Measurements from ENCODE around the gene PCSK5. TPM values are rescaled to one million over a fixed set of nuclear protein-coding genes. Genes with fewer than 3 reads are reported as not detected.

Gene PCSK5
- total and polyA plus RNA-seq, 2 of the 8 experiments (the other 6 are each of a cell fraction or from before 2014, with no cell fraction given) = 5.5 to 10.7 TPM

- Histone ChIP-seq H2BK5ac (ENCODE audit: low read depth, low read length) (no peak overlapping the region), H3K23ac (ENCODE audit: insufficient read length) (no peak overlapping the region), H3K4me1 (replicated peaks in 1 of 4; ENCODE audit: control insufficient read depth in 3 of 4, insufficient read depth in 4 of 4, low read length in 3 of 4) (no peaks in the 10 kb centered on the region), H3K56ac (replicated peaks; ENCODE audit: insufficient read length, low read depth, low read length) (no peak overlapping the region), H3K14ac (ENCODE audit: insufficient read length) (no peak overlapping the region), H3K79me1 (ENCODE audit: low read depth, low read length) (no peaks in the 10 kb centered on the region), H3K36me3 (ENCODE audit: control insufficient read depth in 2 of 4, insufficient read depth in 4 of 4, low read length in 3 of 4) (no peaks in the 10 kb centered on the region), H2BK120ac (replicated peaks; ENCODE audit: low read depth, low read length) (no peak overlapping the region), H3K9ac (replicated peaks in 1 of 4; ENCODE audit: extremely low read depth in 1 of 4, low read depth in 3 of 4, low read length in 3 of 4) (no peak overlapping the region), H2BK12ac (ENCODE audit: low read depth, low read length) (no peak overlapping the region), H4K91ac (replicated peaks; ENCODE audit: insufficient read length, low read length) (no peak overlapping the region), H3K4ac (replicated peaks; ENCODE audit: insufficient read length, low read depth, low read length) (no peak overlapping the region), H3K79me2 (ENCODE audit: control insufficient read depth in 1 of 2, insufficient read depth in 2 of 2, low read length in 2 of 2) (no peaks in the 10 kb centered on the region), H3K27me3 (replicated peaks in 1 of 4; ENCODE audit: control insufficient read depth in 3 of 4, extremely low read depth in 1 of 4, insufficient read depth in 3 of 4, low read length in 3 of 4) (no peaks in the 10 kb centered on the region), H4K5ac (ENCODE audit: insufficient read length, low read depth, low read length) (no peak overlapping the region), H3K4me3 (ENCODE audit: extremely low read depth in 1 of 4, insufficient read depth in 2 of 4, low read depth in 3 of 4, low read length in 4 of 4) (no peak overlapping the region), H3K23me2 (ENCODE audit: low read depth, low read length) (no peaks in the 10 kb centered on the region), H2BK20ac (ENCODE audit: low read length) (no peak overlapping the region), H3K4me2 (ENCODE audit: insufficient read depth in 1 of 2, low read depth in 2 of 2, low read length in 2 of 2) (no peak overlapping the region), H3K27ac (ENCODE audit: low read depth, low read length) (no peak overlapping the region), H3K18ac (ENCODE audit: extremely low read depth, low read length) (no peak overlapping the region), H2BK15ac (ENCODE audit: low read length) (no peak overlapping the region), H3K9me3 (ENCODE audit: insufficient read depth in 2 of 2, low read depth in 1 of 2, low read length in 1 of 2) (no peaks in the 10 kb centered on the region), H4K8ac (ENCODE audit: extremely low read depth, insufficient read depth, low read length) (no peak overlapping the region), H2AK5ac (ENCODE audit: low read depth, low read length) (no peak overlapping the region), H4K20me1 (replicated peaks in 1 of 2; ENCODE audit: control insufficient read depth in 1 of 2, insufficient read depth in 2 of 2, low read length in 2 of 2) (no peaks in the 10 kb centered on the region), H2AFZ (ENCODE audit: low read length) (no peak overlapping the region)
- TF ChIP-seq BCL11A (IDR thresholded peaks at IDR 0.05; ENCODE audit: low read depth in 2 of 2, low read length in 2 of 2) (no peak), RNF2 (IDR thresholded peaks at IDR 0.05; ENCODE audit: borderline replicate concordance, low read depth, low read length, missing control alignments, poor library complexity, severe bottlenecking) (no peak), SIRT6 (IDR thresholded peaks at IDR 0.05; ENCODE audit: low read length) (no peak), CBX8 (IDR thresholded peaks at IDR 0.05; ENCODE audit: borderline replicate concordance, low read depth, low read length) (no peak), CTBP2 (IDR thresholded peaks at IDR 0.05; ENCODE audit: borderline replicate concordance, insufficient read depth, insufficient read length, low read length) (no peak), POLR2AphosphoS5 (IDR thresholded peaks at IDR 0.05; ENCODE audit: low read depth, low read length) (no peak), SP4 (IDR thresholded peaks at IDR 0.05; ENCODE audit: low read length) (no peak), POLR2A (IDR thresholded peaks at IDR 0.05; ENCODE audit: control extremely low read depth in 1 of 2, low read depth in 2 of 2, low read length in 2 of 2) (no peak), RFX5 (IDR thresholded peaks at IDR 0.05; ENCODE audit: borderline replicate concordance, low read depth, low read length) (no peak), PHF8 (conservative IDR thresholded peaks at IDR 0.05; ENCODE audit: low read depth, low read length) (no peak), GABPA (IDR thresholded peaks at IDR 0.05; ENCODE audit: borderline replicate concordance, insufficient read depth, low read length) (no peak), FOSL1 (IDR thresholded peaks at IDR 0.05; ENCODE audit: insufficient read depth, low read depth, low read length) (no peak)
- no peak for FAIRE-seq
- POLR2A ChIA-PET (ENCODE audit: partially characterized antibody) = no interaction called here
- no peak for DNase-seq (ENCODE audit: low read depth in 1 of 2, low spot score in 2 of 2)
- WGBS, 2 experiments (ENCODE audit: extremely low coverage in 1 of 2, insufficient coverage in 1 of 2, insufficient read length in 1 of 2, insufficient replicate concordance in 2 of 2, low coverage in 1 of 2, low lambda C conversion rate in 2 of 2, missing lambda C conversion rate in 1 of 2) = 92% methylated on average over 3 of the region's 3 CpGs; no CpG with 5 or more reads in 1 of the 2 experiments
- CTCF ChIA-PET (ENCODE audit: partially characterized antibody) = interaction anchor here (0.7 to 2.2 kb wide), 2 partner anchors 10 to 597 kb away, joined by 3 to 16 read pairs; no protein-coding TSS in a partner anchor
These were observed 31.9 kb upstream of the PCSK5 start for GRCh38 chr9:75858497-75859092.
